Fibroblast of lung (primary cell): ENCODE data around the gene SPIRE1.

Experiments used
- EZH2 ChIP-seq: IDR thresholded peaks from 2 replicates; pipeline ENCODE4 v1.5.1; 2012; ENCODE audit warnings: low read length, control low read depth, mild to moderate bottlenecking; ENCODE audit errors: missing control alignments
- TF ChIP-seq, protein P1 (sequence below), 2 donors: IDR thresholded peaks in 1 of 2; conservative IDR thresholded peaks in 1 of 2; 1 replicate in 1 of 2; 2 replicates in 1 of 2; pipeline ENCODE4 v1.5.1; 2011 to 2012; ENCODE audit warnings: low read length in 2 of 2, control low read depth in 1 of 2, inconsistent platforms in 1 of 2, low read depth in 1 of 2, mild to moderate bottlenecking in 1 of 2

DNA sequence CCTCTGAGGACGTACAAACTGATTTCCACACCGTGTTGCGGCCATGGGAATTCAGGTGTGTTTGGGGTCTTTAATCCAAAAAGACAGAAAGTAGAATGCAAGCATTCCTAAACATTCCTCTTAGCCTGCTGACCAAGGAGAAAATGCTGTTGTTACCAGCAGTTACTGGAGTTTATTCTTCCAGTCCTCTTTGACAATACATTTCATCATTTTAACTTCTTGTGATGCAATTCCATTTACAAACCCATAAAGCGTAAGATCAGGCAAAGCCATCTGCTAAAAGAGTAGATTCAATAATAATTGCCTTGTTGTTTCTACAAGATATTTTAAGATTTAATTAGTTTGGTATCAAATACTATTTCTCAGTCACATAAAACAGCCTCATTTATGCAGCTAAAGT lies 32.7 kb downstream of the SPIRE1 start:
- TF ChIP-seq, protein P1, sequence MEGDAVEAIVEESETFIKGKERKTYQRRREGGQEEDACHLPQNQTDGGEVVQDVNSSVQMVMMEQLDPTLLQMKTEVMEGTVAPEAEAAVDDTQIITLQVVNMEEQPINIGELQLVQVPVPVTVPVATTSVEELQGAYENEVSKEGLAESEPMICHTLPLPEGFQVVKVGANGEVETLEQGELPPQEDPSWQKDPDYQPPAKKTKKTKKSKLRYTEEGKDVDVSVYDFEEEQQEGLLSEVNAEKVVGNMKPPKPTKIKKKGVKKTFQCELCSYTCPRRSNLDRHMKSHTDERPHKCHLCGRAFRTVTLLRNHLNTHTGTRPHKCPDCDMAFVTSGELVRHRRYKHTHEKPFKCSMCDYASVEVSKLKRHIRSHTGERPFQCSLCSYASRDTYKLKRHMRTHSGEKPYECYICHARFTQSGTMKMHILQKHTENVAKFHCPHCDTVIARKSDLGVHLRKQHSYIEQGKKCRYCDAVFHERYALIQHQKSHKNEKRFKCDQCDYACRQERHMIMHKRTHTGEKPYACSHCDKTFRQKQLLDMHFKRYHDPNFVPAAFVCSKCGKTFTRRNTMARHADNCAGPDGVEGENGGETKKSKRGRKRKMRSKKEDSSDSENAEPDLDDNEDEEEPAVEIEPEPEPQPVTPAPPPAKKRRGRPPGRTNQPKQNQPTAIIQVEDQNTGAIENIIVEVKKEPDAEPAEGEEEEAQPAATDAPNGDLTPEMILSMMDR (conservative IDR thresholded peaks at IDR 0.05 in 1 of 2, IDR thresholded peaks at IDR 0.05 in 1 of 2; ENCODE audit: low read depth in 1 of 2, low read length in 2 of 2) = no peak
- TF ChIP-seq EZH2 = no peak
